Measurements from ENCODE around the gene MAMLD1.

GRCh38 chrX:150546711-150547153, 183.6 kb downstream of the MAMLD1 start:
- no peak for TF ChIP-seq CTCF (IDR thresholded peaks at IDR 0.05; ENCODE audit: extremely low read depth in 1 of 2, insufficient read depth in 1 of 2, low read depth in 1 of 2, low read length in 2 of 2)
- TF ChIP-seq POLR2AphosphoS5 (IDR thresholded peaks at IDR 0.05; ENCODE audit: insufficient read depth, low read depth, low read length): no peak
- no peak for TF ChIP-seq GATA2 (IDR thresholded peaks at IDR 0.05; ENCODE audit: insufficient read depth, insufficient read length, low read depth, low read length)
- no peak for TF ChIP-seq EZH2 (IDR thresholded peaks at IDR 0.05; ENCODE audit: borderline replicate concordance, low read depth, low read length, severe bottlenecking)

Data from endothelial cell of umbilical vein (primary cell).